Measurements from ENCODE around the gene MGST2.

DNA sequence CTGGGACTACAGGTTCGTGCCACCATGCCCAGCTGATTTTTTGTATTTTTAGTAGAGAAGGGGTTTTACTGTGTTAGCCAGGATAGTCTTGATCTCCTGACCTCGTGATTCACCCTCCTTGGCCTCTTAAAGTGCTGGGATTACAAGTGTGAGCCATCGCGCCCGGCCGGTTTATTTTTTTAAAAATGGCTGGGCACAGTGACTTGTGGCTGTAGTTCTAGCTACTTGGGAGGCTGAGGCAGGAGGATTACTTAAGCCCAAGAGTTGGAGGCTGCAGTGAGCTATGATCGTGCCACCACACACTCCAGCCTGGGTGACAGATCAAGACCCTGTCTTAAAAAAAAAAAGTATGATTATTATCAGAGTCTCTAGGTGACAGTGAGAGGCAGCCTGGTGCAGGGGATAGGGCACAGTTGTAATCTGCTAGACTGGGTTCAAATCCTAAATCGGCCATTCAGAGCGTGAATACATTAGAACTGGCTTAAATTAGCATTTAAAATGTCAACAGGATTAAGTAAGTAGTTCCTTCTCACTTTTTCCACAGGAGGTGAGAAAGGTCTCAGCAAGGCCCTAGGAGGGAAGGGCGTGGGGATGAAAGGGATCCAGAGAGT lies 435 bp upstream of the MGST2 start:
- TF ChIP-seq POLR2AphosphoS5 (IDR thresholded peaks at IDR 0.05; ENCODE audit: low read depth, low read length) (no peak), POLR2A (IDR thresholded peaks at IDR 0.05; ENCODE audit: low read depth, low read length) (no peak; the same call in 1 of the 2 replicates), SPI1 (IDR thresholded peaks at IDR 0.05; ENCODE audit: low read depth, low read length) (no peak)
